Stimulated activated CD4-positive, alpha-beta T cell treated with anti-CD3 and anti-CD28 coated beads, Interleukin-1b, Interleukin-23, amount 100 ng/mL, for 1 hour (primary cell): ENCODE results near the gene YPEL2.
"Not testable (repeated sequence)": the region's sequence is repeated elsewhere in the genome, so short reads cannot be mapped to it uniquely, and the experiment has no call there.

Experiments
- DNase-seq, 2 donors: peaks; one replicate each; pipeline ENCODE4 v3.0.0-alpha.2; 2020; ENCODE audit warnings: low read depth in 2 of 2

The YPEL2 gene

DNA sequence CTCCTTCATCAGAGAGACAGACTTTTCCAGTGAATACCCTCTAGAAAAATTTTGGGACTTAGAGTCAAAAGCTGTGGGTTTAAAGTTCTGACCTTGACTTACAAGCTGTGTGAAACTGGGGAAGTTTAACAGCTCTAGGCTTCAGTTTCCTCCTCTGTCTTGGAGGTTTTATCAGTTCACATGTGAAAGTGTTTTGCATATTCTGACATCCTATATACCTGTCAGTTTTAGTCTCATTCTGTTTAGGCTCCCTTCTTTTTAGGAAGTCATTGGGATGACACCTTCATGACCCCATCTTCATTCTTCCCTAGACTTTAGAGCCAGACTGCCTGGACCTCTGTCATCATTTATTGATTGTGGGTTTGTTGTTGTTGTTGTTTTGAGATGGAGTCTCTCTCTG is 44.4 kb downstream of the YPEL2 start:
- no peak for DNase-seq

DNA sequence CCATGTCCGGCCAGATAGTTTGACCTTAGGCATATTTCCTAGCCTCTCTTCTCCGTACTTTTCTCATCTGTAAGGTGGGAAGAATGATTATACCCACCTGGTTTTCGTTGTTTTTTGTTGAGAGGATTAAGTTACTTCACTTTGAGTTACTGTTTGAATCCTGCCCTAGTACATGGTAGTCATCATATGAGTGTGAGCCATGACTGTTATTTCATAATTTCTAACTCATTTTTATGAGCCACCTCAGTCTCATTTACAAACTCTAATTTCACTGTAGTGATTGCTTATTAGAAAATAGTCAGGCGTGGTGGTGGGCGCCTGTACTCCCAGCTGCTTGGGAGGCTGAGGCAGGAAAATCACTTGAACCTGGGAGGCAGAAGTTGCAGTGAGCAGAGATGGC is 45.1 kb downstream of the YPEL2 start:
- no peak for DNase-seq

DNA sequence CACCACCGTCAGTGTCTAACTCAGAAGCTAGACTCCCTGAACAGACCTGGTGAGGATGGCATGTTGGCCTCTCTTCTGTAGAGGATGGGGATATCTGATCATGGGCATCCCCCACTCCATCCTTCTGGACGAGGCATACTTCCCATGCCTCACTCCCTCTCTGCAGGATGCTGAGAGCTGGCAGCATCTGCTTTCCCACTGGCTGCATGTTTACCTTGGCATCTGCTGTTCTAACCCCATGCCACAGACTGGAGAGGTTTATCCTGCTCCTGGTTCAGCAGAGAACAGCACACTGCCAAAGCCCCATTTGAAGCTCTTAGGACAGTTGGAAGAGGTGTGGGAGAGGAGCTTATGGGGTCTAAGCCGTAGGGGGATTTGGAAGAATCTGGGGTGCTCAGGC is 46.0 kb downstream of the YPEL2 start:
- no peak for DNase-seq

DNA sequence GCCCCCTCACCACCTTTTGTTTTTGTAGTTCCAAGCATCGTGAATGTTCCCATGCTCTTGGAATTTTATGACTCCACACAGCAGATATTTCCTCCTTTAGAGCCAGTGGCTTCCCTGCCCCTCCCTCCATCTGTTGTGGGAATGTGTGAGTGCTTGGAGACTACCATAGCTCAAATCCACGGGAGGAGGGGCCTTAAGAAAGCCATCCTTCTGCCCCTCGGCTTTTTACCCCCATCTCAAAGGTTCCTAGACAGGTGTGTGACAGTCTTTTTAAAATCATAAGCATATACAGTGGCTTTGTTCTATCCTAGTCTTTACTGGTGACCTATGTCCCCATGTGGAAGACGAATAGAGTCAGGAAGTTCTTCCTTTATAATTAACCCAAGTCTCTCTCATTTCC is 47.2 kb downstream of the YPEL2 start:
- DNase-seq: no peak

DNA sequence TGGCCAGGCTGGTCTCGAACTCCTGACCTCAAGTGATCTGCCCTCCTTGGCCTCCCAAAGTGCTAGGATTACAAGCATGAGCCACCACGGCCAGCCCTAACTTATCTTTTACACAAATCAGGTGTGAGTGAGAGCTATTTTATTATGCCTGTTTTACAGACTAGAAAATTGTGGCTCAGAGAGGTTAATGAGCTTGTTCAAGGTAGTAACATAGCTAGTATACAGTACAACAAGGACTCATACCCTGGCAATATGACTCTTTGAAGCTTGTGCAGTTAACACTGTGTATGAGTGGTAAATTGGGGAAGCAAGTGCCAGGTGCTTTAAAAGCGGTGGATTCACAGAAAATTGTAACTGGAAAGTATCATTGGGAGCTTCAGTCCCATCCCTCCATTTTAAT is 49.0 kb downstream of the YPEL2 start:
- DNase-seq: no peak

DNA sequence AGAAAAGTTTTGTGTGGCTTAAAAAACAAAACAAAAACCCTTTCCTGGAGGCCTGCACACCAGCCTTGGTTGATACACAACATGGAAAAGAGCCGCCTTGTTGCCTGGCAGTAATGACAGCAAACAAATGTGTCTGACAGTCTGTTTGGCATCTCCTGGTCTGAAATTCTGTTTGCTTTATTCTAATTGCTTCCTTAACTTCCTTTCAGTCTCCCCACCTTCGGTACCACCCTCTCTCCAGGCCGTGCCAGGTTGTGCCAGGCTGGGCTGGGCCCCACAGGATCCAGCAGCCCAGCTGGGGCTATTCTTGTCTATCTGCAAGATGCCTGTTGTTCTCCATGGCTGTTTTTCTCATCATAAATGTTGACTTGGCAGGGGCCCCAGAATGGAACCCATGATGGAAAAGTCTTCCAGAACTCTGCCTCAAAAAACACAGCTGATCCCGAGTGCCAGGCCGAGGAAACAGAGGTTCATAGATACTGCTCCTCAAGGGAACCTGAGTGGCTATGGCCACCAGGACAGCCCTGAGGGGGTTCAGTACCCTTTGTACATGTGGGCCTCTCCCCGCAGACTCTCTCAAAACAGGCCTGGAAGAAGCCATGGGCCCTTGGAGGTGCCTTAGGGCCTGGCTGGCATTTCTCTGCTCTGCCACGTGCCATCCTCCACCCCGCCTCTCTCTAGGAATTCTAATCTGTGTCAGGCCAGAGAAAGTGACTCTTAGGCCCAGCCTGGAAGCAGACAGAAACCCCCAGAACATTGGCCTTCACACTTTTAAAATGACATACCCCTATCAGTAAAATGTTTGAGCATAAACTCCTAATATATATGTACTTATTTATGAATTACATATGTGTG is 50.5 kb downstream of the YPEL2 start:
- DNase-seq: no peak

DNA sequence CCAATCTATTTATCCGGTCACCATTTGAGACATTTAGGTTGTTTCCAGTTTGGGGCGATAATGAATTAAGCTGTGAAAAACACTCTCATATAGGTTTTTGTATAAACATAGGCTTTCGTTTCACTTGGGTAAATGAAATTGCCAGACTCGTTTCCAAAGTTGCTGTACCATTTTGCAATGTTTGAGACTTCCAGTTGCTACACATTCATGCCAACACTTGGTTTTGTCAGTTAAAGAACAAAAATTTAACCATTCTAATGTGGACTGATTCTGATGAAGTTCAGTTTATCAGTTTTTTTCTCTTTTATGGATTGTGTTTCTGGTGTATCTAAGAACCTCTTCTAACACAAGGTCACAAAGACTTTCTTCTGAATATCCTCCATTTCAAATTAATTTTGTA is 52.4 kb downstream of the YPEL2 start:
- no peak for DNase-seq

DNA sequence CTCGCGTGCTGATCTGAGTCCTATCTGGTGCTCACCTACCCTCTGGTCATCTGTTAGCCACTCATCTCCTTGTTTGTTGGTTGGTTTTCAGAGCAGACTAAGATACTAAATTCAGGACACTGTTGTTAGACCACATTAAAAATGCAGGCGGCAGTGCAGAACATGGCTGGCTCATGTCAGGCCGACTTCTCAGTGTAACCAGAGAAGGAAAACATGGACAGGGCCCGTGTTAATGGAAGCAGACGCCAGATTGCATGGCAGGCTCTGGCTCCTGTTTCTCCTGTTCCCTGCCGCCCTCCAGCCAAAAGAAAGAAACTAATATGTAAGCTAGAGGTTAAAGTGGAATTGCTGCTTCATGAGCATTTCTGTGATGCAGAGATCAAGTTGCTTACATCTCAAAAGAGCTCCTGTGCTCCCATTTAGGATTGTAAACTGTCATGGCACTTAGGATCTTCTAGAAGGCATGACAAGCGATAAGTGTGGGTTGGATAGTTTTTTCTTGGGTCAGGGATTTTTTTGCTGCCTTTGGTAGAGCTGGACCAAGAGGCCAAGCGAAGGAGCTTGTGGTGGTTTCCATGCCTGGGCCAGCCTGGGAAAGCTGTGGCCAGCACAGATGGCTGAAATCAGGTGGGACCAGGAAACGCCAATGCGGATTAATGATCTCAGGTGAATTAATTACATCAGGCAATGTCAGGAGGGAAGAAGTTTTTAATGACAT is 56.1 kb downstream of the YPEL2 start:
- DNase-seq: no peak

DNA sequence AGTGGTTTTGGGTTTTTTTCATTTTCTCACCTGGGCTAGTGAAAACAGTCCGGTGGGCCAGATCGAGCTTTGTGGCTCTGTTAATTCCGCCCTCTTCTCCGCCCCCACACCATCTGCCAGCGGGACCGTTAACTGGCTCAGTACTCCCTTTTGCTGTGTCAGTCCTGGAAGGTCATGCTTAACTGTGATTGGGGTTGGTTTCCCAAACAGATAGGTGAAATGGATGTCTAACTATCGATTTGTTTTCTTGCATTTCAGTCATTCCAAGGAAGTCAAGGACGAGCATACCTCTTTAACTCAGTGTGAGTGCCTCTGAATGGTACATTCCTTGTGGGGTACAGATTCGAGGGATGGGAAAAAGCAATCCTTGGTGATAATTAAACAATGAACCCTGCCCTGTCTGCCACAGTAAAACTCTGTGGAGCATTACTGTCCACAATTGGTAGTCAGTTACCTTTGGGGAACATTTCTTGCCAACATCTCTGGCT is 56.7 kb downstream of the YPEL2 start:
- no peak for DNase-seq

DNA sequence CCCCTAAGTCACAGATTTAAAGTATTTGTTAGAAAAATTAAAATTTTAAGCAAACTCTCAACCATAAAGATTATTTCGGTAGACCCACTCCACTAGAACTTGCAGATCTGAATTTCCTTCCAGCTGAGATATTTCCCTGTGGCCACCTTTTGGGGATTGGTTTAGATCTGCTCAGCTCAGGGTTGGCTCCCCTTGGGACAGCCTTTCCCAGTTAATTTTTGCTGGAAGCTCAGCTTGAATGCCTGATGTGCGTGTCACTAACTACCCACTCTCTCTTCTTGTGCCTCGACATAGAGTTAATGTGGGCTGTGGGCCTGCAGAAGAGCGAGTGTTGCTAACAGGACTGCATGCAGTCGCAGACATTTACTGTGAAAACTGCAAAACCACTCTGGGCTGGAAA is 57.6 kb downstream of the YPEL2 start:
- DNase-seq: no peak

DNA sequence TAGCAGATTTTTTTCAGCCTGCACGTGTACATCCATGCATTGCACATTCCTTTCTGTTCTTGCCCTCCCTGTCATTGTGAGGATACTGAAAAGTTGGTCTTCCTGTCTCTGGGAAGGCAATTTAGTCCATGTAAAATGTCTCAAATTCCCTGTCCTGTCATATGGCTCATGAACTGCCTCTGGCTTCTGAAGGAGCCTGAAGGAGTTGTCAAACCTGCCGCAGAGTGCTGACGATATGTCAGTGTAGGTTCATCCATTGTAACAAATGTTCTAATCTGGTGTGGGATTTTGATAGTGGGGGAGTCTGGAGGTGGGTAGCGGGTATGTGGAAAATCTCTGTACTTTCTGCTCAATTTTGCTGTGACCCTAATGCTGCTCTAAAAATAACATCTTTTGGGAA is 59.6 kb downstream of the YPEL2 start:
- DNase-seq: no peak

DNA sequence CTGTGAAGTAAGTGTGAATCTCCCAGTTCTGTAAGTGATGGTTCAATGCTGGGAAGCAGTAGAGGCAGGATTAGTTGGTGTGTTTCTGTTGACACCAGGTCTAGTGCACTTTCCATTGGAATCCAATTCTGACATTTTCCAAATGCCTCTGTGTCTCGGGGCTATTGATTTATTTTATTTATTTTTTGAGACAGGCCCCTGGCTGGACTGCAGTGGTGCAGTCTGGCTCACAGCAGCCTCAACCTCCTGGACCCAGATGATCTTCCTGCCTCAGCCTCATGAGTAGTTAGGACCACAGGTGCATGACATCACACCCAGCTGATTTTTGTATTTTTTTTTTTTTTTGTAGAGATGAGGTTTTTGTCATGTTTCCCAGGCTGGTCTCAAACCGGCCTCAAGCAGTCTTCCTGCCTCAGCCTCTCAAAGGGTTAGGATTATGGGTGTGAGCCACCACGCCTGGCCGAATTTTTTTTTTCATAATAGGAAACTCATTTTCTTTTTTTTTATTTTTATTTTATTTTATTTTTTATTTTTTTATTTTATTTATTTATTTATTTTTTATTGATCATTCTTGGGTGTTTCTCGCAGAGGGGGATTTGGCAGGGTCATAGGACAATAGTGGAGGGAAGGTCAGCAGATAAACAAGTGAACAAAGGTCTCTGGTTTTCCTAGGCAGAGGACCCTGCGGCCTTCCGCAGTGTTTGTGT is 61.7 kb downstream of the YPEL2 start:
- DNase-seq: no peak

DNA sequence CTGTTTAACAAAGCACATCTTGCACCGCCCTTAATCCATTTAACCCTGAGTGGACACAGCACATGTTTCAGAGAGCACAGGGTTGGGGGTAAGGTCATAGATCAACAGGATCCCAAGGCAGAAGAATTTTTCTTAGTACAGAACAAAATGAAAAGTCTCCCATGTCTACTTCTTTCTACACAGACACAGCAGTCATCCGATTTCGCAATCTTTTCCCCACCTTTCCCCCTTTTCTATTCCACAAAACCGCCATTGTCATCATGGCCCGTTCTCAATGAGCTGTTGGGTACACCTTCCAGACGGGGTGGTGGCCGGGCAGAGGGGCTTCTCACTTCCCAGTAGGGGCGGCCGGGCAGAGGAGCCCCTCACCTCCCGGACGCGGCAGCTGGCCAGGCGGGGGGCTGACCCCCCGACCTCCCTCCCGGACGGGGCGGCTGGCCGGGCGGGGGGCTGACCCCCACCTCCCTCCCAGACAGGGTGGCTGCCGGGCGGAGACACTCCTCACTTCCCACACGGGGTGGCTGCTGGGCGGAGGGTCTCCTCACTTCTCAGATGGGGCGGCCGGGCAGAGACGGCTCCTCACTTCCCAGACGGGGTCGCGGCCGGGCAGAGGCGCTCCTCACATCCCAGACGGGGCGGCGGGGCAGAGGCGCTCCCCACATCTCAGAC is 62.4 kb downstream of the YPEL2 start:
- not testable (repeated sequence) for DNase-seq

DNA sequence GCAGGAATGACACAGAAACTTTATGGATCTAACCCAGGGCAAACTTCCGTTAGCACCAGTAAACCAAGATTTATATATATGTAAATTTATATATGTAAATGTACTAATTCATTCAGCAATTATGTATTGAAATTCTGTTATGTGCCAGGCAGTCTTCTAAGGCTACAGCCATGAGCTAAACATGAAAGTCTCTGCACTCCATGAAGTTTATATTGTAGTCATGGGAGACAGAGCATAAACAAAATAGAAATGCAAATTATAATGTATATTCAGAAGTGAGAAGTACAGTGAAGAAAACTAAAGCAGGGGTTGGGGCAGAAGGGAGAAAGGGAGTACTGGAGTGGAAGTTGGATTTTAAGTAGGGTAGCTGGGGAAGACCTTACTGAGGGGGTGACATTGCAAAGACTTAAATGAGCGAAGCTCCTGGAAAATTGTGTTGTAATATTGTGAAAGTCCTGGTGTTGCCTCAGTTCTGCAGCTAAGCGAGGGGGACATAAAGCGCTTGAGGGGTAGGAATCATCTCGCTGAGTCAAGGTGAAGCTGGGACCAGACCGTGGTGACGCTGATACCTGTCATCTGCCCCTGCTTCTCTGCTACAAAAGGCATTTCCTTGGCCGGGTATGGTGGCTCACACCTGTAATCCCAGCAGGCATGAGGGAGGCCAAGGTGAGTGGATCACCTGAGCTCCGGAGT is 64.8 kb downstream of the YPEL2 start:
- no peak for DNase-seq

DNA sequence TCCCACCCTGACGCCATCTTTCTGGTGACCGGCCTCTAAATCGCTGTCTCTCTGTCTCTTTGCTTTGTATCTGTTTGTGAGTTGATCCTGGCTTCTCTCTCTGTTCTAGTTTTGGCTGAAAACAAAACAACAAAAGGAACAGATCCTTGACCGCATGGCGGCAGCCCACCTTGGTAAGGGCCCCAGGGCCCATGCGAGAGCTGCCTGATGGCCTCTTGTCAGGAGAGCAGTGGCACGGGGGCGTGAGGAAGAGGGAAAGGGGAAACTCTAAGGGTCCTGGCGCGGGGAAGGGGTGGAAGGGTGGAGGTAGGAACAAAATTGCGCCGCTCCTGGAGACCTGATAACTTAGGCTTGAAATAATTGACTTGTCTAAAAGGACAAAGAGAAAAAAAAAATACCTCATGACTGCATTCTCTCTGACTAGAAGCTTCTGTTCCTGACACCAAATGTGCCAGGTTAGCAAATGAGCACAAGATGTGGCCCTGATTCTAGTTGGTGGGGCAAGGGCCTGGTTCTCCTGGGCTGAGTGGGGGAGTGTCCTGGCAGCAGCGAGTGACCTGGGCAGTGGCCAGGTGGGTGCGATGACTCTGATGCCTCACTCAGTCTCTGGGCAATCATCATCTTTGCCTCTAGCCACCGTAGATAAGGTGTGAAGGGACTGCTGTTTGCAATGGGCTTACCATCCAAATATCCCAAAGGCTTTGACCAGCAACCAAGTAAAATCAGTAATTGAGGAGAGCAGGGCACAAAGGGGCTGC is 66.0 kb downstream of the YPEL2 start:
- DNase-seq: no peak

DNA sequence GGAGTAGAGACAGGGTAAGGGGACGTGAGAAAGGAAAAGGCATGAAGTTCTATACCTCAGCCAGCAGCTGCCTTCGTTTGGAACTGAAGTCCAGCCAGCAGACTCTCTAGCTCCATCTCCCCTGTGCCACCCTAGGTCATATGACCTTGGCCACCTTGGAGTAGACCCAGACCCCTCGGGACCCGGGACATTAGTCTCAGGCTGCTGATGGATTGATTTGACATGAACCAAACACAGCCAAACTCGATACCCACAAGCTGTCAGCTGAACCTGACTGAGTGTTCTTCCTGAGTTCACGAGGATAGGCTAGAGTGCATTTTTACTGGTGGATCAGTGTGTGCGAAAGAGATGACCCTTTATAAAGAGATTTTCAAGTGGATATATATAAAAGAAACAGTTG is 68.5 kb downstream of the YPEL2 start:
- no peak for DNase-seq

DNA sequence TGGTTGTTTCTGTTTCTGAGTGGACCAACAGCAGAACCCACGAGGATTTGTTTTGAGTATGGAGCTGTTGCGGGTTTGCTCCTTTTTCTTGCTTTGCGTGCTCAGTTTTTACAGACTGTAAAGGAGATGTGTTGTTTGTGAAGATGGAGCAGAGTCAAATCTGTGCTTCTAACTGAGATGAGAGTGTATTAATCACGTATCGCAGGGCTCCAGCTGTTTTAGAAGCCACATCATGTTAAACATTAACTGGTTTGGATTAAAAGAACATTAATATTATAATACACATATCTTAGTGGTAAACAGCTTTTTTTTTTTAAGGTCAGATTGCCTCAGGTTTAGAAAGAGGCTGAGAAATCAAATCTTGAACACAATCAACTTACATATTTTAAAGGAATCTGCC is 69.4 kb downstream of the YPEL2 start:
- DNase-seq: no peak

DNA sequence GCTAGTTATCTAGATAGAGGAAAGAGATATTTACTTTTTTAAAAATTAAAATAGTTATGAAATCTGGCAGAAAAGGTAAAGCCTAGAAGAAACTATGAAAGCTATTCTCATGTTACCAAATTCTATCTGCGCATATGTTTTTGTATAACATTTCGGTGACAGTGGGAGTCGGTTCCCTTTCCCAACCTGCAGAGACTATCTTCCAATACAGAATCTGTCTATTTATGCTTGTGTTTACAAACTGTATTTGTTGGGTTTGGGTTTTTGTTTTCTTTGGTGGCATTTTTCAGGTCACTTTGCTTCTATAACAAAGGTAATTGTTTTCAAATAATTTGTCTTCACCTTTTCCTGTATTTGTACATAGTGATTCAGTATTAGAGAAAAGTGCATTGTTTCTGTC is 69.8 kb downstream of the YPEL2 start:
- DNase-seq: no peak

DNA sequence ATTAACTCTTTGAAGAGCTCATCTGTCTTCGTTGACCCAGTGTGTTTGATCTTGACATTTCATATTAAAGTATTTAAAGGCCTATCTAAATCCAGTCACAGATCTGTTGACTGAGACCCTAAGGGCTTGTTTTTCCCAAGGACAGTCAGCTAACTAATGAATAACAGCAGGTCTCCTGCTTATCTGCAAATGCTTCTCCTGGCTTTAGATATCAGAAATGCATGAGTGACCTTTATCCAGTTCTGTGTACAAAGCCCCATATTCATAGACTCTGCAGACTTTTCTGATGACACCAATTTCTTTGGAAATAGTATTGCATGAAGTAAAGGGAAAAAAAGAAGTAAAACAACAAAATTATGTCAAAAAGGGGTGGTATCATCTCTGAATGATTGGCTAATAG is 70.3 kb downstream of the YPEL2 start:
- no peak for DNase-seq

DNA sequence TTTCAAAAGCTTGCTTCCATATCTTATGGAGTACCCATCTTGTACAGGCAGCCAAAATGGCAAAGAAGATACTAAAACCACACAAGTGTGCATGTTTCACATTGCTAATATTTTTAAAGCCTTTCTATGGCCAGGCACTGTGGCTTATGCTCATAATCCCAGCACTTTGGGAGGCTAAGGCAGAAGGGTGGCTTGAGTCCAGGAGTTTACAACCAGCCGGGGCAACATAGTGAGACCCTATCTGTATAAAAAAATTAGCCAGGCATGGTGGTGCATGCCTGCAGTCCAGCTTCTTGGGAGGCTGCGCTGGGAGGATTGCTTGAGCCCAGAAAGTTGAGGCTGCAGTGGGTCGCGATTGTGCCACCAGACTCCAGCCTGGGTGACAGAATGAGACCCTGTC is 71.3 kb downstream of the YPEL2 start:
- no peak for DNase-seq

DNA sequence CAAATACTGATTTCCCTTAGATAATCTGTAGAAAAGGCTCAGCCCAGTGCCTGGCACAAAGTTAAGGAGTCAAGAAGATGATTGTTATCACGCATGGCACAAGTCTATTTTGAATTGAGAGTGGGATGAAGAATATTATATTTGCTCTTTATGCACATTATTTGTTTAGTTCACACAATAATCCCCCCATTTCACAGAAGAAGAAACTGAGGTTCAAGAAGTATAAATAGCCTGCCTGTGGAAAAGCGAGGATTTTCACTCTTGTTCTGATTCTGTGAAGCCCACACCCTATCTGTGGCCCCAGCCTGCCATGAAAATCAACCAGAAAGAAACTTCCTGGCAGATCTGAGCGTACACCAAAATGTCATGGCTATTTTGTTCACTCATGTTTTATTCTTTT is 73.0 kb downstream of the YPEL2 start:
- no peak for DNase-seq
